Bronchial epithelial cell (primary cell): Measurements from ENCODE around the gene PLAC8. TPM values are rescaled to one million over a fixed set of nuclear protein-coding genes. Genes with fewer than 3 reads are reported as not detected.

ENCODE experiments used
- DNase-seq: peaks from one replicate; pipeline ENCODE4 v3.0.0-alpha.2; 2010; ENCODE audit warnings: low read depth
- FAIRE-seq: peaks from 2 replicates; lab custom pipeline; 2011; peaks lifted over from hg19 to GRCh38; lab: Jason Lieb, UNC
- H3K27me3 ChIP-seq: 2 replicates; pipeline ENCODE4 v1.5.1; 2011; ENCODE audit warnings: low read length; ENCODE audit not compliant: control insufficient read depth, insufficient read depth
- H3K36me3 ChIP-seq: 2 replicates; pipeline ENCODE4 v1.5.1; 2011; ENCODE audit warnings: low read length; ENCODE audit not compliant: control insufficient read depth, insufficient read depth
- H3K4me3 ChIP-seq: 2 replicates; pipeline ENCODE4 v1.5.1; 2011; ENCODE audit warnings: mild to moderate bottlenecking, low read depth, low read length, control low read depth
- CTCF ChIP-seq: IDR thresholded peaks from 2 replicates; pipeline ENCODE4 v1.5.1; 2011; ENCODE audit warnings: mild to moderate bottlenecking, moderate library complexity, low read length, control low read depth, inconsistent platforms; ENCODE audit not compliant: insufficient read depth, severe bottlenecking
- total RNA-seq: library from RNA; depleted of rRNA; stranded (reverse); fragments of >200 nt; gene quantifications from 2 replicates; pipeline ENCODE4 v1.2.1, GENCODE V29; 2014

PLAC8 gene
- total RNA-seq, 1 donor from 2014 or later, result 0.79 TPM

DNA sequence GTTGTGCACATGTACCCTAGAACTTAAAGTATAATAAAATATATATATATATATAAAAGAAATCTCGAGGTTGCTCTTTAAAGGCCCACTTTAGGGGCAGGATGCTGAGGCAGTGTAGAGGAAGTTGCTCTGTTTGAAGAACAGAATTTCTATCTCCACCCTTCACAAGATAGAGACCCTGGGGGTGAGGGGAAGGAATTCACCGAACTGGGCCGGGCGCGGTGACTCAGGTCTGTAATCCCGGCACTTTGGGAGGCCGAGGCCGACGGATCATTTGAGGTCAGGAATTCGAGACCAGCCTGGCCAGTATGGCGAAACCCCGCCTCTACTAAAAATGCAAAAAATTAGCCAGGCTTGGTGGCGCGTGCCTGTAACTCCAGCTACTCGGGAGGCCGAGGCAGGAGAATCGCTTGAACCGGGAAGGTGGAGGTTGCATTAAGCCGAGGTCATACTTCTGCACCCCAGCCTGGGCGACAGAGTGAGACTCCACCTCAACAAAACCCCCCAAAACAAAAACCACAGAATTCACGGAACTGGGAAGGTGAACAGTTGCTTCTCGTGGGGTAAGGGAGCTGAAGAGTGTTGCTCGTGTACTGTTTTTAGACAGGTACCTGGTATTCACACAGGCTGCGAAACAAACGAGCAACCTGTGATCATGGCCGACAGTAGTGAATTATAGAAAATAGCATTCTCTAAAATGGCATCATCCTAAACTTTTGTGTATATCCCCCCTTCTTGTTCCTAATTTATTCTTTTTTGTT, 6.2 kb downstream of the PLAC8 start:
- Histone ChIP-seq H3K4me3 (no peak overlapping the region), H3K36me3 (no peaks in the 10 kb centered on the region), H3K27me3 (no peaks in the 10 kb centered on the region)
- no peak for FAIRE-seq
- no peak for TF ChIP-seq CTCF
- no peak for DNase-seq

GRCh38 chr4:83107631-83108030, 6.9 kb downstream of the PLAC8 start:
- FAIRE-seq (no peak), DNase-seq (no peak)
- H3K27me3 ChIP-seq, result no peaks in the 10 kb centered on the region
- no peak overlapping the region for H3K4me3 ChIP-seq
- TF ChIP-seq CTCF, result no peak
- no peaks in the 10 kb centered on the region for H3K36me3 ChIP-seq

- TF ChIP-seq CTCF, result no peak
- Histone ChIP-seq H3K4me3 (no peak overlapping the region), H3K36me3 (no peaks in the 10 kb centered on the region), H3K27me3 (no peaks in the 10 kb centered on the region)
- FAIRE-seq (no peak), DNase-seq (no peak)
These were observed 9.5 kb downstream of the PLAC8 start for GRCh38 chr4:83104991-83105390.

DNA sequence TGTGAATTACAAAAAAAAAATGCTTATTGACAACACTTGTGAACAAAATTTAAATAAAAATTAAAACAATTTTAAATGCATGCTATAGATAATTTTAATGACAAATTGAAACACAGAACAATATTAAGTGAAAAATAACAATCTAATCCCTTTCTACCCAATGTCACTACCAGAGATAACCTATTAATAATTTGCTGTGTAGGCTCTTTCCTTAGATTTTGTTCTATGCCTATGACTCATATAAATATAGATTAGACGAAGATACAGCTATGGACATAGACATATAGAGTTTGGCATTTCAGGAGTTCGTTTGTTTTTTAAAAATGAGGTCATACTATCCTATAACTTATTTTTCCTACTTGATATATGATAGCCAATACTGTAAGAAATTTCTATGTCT, 18.1 kb downstream of the PLAC8 start:
- H3K36me3 ChIP-seq, result no peaks in the 10 kb centered on the region
- no peaks in the 10 kb centered on the region for H3K27me3 ChIP-seq
- H3K4me3 ChIP-seq, result no peak overlapping the region
- TF ChIP-seq CTCF, result no peak
- no peak for FAIRE-seq
- no peak for DNase-seq

- Histone ChIP-seq H3K36me3 (no peaks in the 10 kb centered on the region), H3K4me3 (no peak overlapping the region), H3K27me3 (no peaks in the 10 kb centered on the region)
- FAIRE-seq (no peak), DNase-seq (peak; percentile 40)
- TF ChIP-seq CTCF, result no peak
These were observed 21.4 kb downstream of the PLAC8 start for GRCh38 chr4:83093060-83093640.
